Epidermal melanocyte (primary cell): ENCODE results near the gene NXPH2.
A peak's percentile ranks its signal among the peaks of the same experiment; 100 is the strongest.
"Not testable (repeated sequence)": the region's sequence is repeated elsewhere in the genome, so short reads cannot be mapped to it uniquely, and the experiment has no call there.

ENCODE experiments used
- DNase-seq: peaks from one replicate; pipeline ENCODE4 v3.0.0; 2011; ENCODE audit warnings: low spot score; ENCODE audit not compliant: insufficient read length

The NXPH2 gene

GRCh38 chr2:138711812-138712211 lies 68.4 kb downstream of the NXPH2 start:
- DNase-seq = no peak

DNA sequence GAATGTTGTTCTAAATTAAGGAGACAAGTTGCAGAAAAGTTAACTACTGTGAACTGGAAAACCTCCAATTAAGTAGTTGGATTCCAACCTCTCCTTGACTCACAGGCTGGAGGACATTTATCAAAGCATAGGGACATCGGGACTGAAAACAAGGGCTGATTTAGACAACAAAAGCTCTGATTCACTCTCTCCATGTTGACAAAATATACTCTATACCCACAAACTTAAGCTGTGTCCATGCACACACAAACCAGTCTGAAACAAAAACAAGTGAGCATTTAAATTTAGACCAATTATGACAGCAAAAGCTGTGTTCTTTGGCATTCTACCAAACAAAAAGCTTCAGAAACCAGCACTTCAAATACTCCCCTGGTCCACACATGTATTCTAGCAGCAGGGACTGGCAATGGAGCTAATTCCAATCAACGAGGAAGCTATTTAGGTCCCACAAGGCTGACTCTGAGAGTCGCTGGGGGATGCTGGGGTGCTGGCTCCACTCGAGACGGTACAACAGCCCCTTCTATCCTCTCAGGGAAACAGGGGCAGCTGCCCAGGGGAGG lies 71.4 kb downstream of the NXPH2 start:
- DNase-seq = no peak

DNA sequence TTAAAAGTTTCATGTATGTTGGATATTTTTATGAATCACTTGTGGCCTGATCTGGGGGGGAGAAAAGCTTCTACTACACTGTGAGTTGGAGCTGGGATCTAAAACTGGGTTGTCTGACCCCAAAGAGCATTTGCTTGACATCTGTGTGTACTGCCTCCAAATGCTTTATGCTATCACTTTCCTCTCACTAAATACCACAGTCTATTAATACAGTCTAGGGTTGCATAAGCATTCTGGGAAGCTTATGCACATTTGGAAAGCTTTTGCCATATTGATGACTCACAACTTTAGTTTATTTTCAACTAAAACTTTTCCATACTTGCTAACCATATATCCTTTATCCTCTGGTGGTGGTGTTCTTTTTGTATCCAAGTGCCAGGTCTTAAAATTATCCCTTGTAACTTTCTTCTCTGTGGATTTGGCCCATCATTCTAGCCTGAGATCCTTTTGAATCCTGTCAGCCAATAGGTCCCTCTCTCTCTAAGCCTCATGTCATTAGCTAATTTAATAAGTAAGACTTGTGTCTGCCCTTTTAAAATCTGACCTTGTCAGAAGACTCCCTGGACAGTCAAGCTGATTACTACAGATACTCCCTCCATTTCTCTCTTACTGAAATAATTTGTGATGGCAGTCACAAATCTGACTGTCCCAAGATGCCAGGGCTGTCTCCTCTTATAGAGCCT lies 72.7 kb downstream of the NXPH2 start:
- peak; percentile 21 for DNase-seq

- DNase-seq = no peak
Measured at GRCh38 chr2:138703242-138703641, 76.9 kb downstream of the NXPH2 start.

GRCh38 chr2:138700716-138701115 lies 79.5 kb downstream of the NXPH2 start:
- no peak for DNase-seq

GRCh38 chr2:138699421-138699820 lies 80.8 kb downstream of the NXPH2 start:
- DNase-seq = no peak

DNA sequence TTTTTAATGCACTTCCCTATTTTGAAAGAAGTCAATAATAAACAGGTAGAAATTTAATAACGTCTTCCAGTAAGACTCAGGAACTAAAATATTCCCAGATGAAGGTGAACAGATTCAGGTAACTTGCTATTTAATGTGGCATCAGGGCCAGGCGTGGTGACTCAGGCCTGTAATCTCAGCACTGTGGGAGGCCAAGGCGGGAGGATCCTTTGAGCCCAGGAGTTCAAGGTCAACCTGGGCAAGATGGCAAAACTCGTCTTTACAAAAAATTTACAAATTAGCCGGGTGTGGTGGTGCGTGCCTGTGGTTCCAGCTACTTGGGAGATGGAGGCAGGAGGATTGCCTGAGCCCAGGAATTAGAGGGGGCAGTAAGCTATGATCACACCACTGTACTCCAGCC lies 81.8 kb downstream of the NXPH2 start:
- DNase-seq = no peak

GRCh38 chr2:138691667-138692066 lies 88.5 kb downstream of the NXPH2 start:
- no peak for DNase-seq

- DNase-seq = no peak
Measured at GRCh38 chr2:138689705-138690104, 90.5 kb downstream of the NXPH2 start.

- no peak for DNase-seq
Measured at GRCh38 chr2:138682163-138682562, 98.0 kb downstream of the NXPH2 start.

- DNase-seq = no peak
Measured at GRCh38 chr2:138677221-138677620, 103.0 kb downstream of the NXPH2 start.

DNA sequence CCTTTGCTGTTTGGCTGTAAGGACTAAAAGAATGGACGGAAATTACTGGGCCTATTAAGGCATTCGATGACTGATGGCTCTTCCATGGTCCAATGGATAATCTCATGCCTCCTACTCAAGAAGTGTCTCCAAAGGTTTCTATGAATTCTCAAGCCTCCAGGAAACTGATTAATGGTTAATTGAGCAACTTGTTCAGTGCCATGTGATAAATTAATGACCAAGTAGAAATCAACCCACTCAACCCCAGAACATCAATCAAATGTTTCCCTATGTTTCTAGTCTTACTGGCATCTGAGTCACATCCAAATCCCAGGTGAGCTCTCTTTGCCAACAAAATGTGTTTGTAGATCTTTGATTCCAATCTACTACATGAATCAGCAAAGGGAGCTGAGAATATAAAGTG lies 103.6 kb downstream of the NXPH2 start:
- no peak for DNase-seq

GRCh38 chr2:138671566-138671965 lies 108.6 kb downstream of the NXPH2 start:
- no peak for DNase-seq

GRCh38 chr2:138670734-138671133 lies 109.5 kb downstream of the NXPH2 start:
- DNase-seq = no peak

DNA sequence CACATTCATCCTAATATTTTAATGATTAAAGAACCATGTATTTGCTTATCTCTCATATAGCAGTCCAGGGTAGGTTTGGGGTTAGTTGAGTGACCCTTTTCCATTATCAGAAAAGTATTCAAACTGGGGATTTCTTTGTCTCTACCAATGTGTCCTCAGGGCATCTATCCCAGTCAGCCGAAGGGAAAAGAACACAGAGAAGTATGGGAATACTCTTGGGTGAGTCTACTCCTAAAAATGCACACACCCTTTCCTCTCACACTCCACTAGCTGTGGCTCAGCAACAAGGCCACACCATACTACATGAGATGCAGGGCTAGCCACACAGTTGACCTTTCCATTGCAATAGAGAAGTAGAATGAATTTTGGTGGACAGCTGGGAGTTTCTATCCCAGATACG lies 114.3 kb downstream of the NXPH2 start:
- no peak for DNase-seq

DNA sequence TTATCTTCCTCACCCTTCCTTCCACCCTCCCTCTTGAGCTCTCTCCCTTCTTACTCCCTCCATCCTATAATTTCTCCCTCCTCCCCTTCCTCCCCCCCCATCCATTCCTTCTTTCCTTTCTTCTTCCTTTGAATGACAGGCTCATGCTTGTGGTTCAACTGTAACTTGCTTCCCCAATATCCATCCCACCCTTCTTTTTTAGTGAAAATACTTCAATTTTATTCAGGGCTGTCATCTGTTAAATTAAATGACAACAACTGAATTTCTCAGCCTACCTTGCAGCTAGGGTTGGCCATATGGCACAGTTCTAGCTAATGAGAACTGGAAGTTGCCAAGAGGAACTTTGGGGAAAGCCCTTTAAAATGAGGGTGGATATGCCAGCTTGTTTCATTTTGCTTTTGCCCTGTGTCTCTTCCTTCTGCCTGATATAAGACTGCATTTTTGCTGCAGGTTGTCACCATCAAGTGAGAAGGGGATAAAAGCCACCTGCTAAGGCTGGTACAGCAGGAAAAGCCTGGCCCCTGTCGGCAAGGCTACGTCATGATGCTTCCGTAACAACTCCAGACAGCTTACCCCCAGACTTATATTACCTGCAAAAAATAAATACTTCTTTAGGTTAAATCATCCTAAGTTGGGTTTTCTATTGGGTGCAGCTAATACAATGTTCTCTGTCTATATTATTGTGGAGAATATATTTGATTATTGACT lies 121.8 kb downstream of the NXPH2 start:
- no peak for DNase-seq

- no peak for DNase-seq
Measured at GRCh38 chr2:138654146-138654545, 126.0 kb downstream of the NXPH2 start.

- DNase-seq = no peak
Measured at GRCh38 chr2:138652378-138652777, 127.8 kb downstream of the NXPH2 start.

DNA sequence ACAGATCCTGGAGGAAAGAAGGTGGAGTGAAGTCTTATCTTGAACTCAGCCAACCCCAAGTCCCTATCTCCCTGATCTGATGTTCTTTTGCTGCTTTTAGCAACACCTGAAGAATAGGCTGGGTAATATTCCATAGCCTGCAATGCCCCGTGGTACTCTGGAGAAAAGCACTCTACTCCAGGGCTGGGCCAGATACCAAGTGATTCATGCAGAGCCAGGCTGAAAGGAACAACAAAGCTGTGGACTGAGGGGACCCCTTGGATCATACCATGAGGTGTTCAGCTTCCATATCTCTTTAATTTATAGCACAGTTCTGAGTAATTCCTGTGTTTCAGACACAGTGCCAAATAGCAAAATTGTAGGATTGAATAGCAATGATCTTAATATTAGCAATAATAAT lies 130.6 kb downstream of the NXPH2 start:
- DNase-seq = no peak

DNA sequence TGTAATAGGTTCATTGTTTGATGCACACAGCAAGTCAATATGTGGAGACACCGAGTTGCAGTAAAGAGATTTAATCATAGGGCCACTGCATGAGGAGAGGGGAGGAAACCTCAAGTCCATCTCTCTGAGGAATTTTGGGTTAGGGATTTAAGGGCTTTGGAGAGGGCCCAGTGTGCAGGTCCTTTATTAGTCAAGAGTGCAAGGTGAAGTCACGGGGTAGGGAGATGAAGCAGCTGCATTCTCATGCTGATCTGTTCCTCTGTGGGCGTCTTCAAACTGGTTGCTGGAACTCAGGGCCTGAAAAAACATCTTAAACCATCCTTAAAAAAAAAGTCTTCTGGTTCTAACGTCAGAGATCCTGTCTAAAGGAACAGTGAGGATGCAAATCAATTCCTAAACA lies 131.6 kb downstream of the NXPH2 start:
- no peak for DNase-seq

GRCh38 chr2:138644776-138645175 lies 135.4 kb downstream of the NXPH2 start:
- DNase-seq = not testable (repeated sequence)

GRCh38 chr2:138640921-138641676 lies 139.1 kb downstream of the NXPH2 start:
- DNase-seq = no peak
